ENCODE results near the gene MYBL2.

DNA sequence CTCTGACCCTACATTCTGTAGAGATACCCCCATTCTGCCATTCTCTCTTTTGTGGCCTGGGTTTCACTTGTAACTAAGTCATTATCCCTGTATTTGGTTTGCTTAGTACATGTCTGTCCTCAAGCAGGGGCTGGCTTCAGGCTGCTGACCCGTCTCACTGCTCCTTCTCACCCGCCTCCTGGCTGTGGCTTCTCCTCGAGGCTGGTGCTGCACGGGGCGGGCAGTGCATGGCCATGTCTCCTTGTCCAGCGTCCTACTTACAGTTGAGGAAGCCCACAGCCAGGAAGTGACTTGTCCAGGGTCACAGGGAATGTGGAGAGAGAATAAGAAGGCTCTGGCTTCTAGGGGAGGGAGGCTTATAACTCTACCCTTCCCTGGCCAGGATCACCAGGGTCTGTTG is 48.6 kb downstream of the MYBL2 start:
- TF ChIP-seq, protein P1, sequence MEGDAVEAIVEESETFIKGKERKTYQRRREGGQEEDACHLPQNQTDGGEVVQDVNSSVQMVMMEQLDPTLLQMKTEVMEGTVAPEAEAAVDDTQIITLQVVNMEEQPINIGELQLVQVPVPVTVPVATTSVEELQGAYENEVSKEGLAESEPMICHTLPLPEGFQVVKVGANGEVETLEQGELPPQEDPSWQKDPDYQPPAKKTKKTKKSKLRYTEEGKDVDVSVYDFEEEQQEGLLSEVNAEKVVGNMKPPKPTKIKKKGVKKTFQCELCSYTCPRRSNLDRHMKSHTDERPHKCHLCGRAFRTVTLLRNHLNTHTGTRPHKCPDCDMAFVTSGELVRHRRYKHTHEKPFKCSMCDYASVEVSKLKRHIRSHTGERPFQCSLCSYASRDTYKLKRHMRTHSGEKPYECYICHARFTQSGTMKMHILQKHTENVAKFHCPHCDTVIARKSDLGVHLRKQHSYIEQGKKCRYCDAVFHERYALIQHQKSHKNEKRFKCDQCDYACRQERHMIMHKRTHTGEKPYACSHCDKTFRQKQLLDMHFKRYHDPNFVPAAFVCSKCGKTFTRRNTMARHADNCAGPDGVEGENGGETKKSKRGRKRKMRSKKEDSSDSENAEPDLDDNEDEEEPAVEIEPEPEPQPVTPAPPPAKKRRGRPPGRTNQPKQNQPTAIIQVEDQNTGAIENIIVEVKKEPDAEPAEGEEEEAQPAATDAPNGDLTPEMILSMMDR (conservative IDR thresholded peaks at IDR 0.05; ENCODE audit: low read depth, low read length), result no peak
- TF ChIP-seq EZH2phosphoT487 (IDR thresholded peaks at IDR 0.05; ENCODE audit: borderline replicate concordance, low read length) (no peak), EZH2 (IDR thresholded peaks at IDR 0.05; ENCODE audit: low read length, unreplicated experiment) (no peak)

Measured in PC-3 (cell line).